Endothelial cell of umbilical vein (primary cell): ENCODE data around the gene RAB24. TPM values are rescaled to one million over a fixed set of nuclear protein-coding genes. Genes with fewer than 3 reads are reported as not detected.
A peak's percentile ranks its signal among the peaks of the same experiment; 100 is the strongest.

Source experiments
- BruUV-seq: library from RNA; stranded (reverse); fragments of 400-500 nt; replicated peaks from 2 replicates; lab custom pipeline; 2021; lab: Mats Ljungman, UMichigan
- CTCF ChIA-PET: fragments of 300-600, 350-600 bp; sonication (Branson Sonifier 250); formaldehyde crosslinking; loops from one replicate; lab custom pipeline; 2021; ENCODE audit warnings: antibody characterized with exemption, inconsistent platforms; lab: Charles Lee
- POLR2A ChIA-PET: fragments of 300-600, 350-600 bp; sonication (Branson Sonifier 250); formaldehyde crosslinking; loops from one replicate; lab custom pipeline; 2021; ENCODE audit warnings: antibody characterized with exemption, inconsistent platforms; lab: Charles Lee
- DNase-seq: peaks from one replicate; pipeline ENCODE4 v3.0.0-alpha.2; 2011; ENCODE audit warnings: low read depth, low spot score
- FAIRE-seq: peaks from 2 replicates; lab custom pipeline; 2011; peaks lifted over from hg19 to GRCh38; lab: Jason Lieb, UNC
- H2AFZ ChIP-seq: 2 replicates; pipeline ENCODE4 v1.6.0; 2012; ENCODE audit warnings: low read depth, low read length, control low read depth, inconsistent platforms
- H3K27ac ChIP-seq: 2 replicates; pipeline ENCODE4 v1.5.1; 2011; ENCODE audit warnings: low read depth, mild to moderate bottlenecking, control low read depth, low read length, moderate library complexity; ENCODE audit not compliant: insufficient read depth
- H3K27me3 ChIP-seq, 2 experiments: 2 replicates each; pipeline versions ENCODE4 v1.6.0 to v1.6.1; 2011; ENCODE audit warnings: low read length in 2 of 2, mixed read lengths in 1 of 2; ENCODE audit not compliant: control insufficient read depth in 2 of 2, insufficient read depth in 2 of 2
- H3K36me3 ChIP-seq, 2 experiments: 2 replicates in 1 of 2; 3 replicates in 1 of 2; pipeline ENCODE4 v1.5.1; 2011; ENCODE audit warnings: low read length in 2 of 2, mild to moderate bottlenecking in 1 of 2, moderate library complexity in 1 of 2; ENCODE audit not compliant: control insufficient read depth in 2 of 2, insufficient read depth in 2 of 2; ENCODE audit errors: extremely low read depth in 1 of 2
- H3K4me1 ChIP-seq: 3 replicates; pipeline ENCODE4 v1.5.1; 2011; ENCODE audit warnings: mild to moderate bottlenecking, low read length; ENCODE audit not compliant: control insufficient read depth, insufficient read depth; ENCODE audit errors: extremely low read depth
- H3K4me2 ChIP-seq: 2 replicates; pipeline ENCODE4 v1.6.1; 2011; ENCODE audit warnings: low read length, control low read depth, mixed read lengths; ENCODE audit not compliant: insufficient read depth
- H3K4me3 ChIP-seq, 3 experiments: fragments of 200-600 bp in 1 of 3; sonication (generic), shearing (Covaris generic) in 1 of 3; replicated peaks in 1 of 3; 2 replicates each; pipeline ENCODE4 v1.5.1; 2011 to 2016; ENCODE audit warnings: control low read depth in 3 of 3, low read length in 3 of 3, mild to moderate bottlenecking in 2 of 3, inconsistent platforms in 1 of 3, low read depth in 1 of 3, moderate library complexity in 1 of 3; ENCODE audit not compliant: insufficient read depth in 1 of 3
- H3K79me2 ChIP-seq: 2 replicates; pipeline ENCODE4 v1.6.0; 2012; ENCODE audit warnings: low read length, inconsistent platforms; ENCODE audit not compliant: control insufficient read depth, insufficient read depth
- H3K9ac ChIP-seq: replicated peaks from 2 replicates; pipeline ENCODE3; 2011; ENCODE audit warnings: low read length, control low read depth; ENCODE audit not compliant: insufficient read depth; ENCODE audit errors: extremely low read depth
- H3K9me1 ChIP-seq: replicated peaks from 3 replicates; pipeline ENCODE4 v1.6.0; 2011; ENCODE audit warnings: mild to moderate bottlenecking, low read length; ENCODE audit not compliant: control insufficient read depth, insufficient read depth; ENCODE audit errors: extremely low read depth
- H3K9me3 ChIP-seq: replicated peaks from 2 replicates; pipeline ENCODE4 v1.5.1; 2012; ENCODE audit warnings: low read length, inconsistent platforms; ENCODE audit not compliant: control insufficient read depth, insufficient read depth
- H4K20me1 ChIP-seq: replicated peaks from 2 replicates; pipeline ENCODE3; 2011; ENCODE audit warnings: mild to moderate bottlenecking, low read length; ENCODE audit not compliant: control insufficient read depth, insufficient read depth; ENCODE audit errors: extremely low read depth
- EZH2 ChIP-seq: IDR thresholded peaks from 2 replicates; pipeline ENCODE4 v1.6.1; 2012; ENCODE audit warnings: borderline replicate concordance, low read depth, mild to moderate bottlenecking, moderate library complexity, low read length, inconsistent platforms; ENCODE audit not compliant: severe bottlenecking
- FOS ChIP-seq: IDR thresholded peaks from 2 replicates; pipeline ENCODE4 v1.6.1; 2011; ENCODE audit warnings: mild to moderate bottlenecking, low read length, moderate library complexity, borderline replicate concordance; ENCODE audit not compliant: insufficient read depth
- GATA2 ChIP-seq: IDR thresholded peaks from 2 replicates; pipeline ENCODE4 v1.7.0; 2011; ENCODE audit warnings: low read depth, mild to moderate bottlenecking, moderate library complexity, mixed read lengths, low read length; ENCODE audit not compliant: insufficient read length, insufficient read depth
- JUN ChIP-seq: IDR thresholded peaks from 2 replicates; pipeline ENCODE4 v1.6.1; 2011; ENCODE audit warnings: borderline replicate concordance, low read depth; ENCODE audit not compliant: insufficient read length, insufficient read depth
- MYC ChIP-seq: IDR thresholded peaks from one replicate; pipeline ENCODE4 v1.6.1; 2011; ENCODE audit warnings: mild to moderate bottlenecking, low read depth, low read length
- POLR2A ChIP-seq: IDR thresholded peaks from 2 replicates; pipeline ENCODE4 v1.6.1; 2012; ENCODE audit warnings: low read depth, mild to moderate bottlenecking, control low read depth, low read length
- POLR2AphosphoS5 ChIP-seq: IDR thresholded peaks from 2 replicates; pipeline ENCODE4 v1.6.1; 2012; ENCODE audit warnings: low read depth, mild to moderate bottlenecking, control low read depth, low read length, moderate library complexity; ENCODE audit not compliant: insufficient read depth
- dilution Hi-C: fragments of 300-500 bp; cut with MboI; formaldehyde crosslinking; loops from one replicate; pipeline ENCODE4 v1.15.0; 2019; ENCODE audit warnings: low sequenced_read_pairs; ENCODE audit not compliant: extremely low pct_ligation_motif_present
- intact Hi-C: fragments of 100-400 bp; cut with micrococcal nuclease; formaldehyde crosslinking; loops from one replicate; pipeline ENCODE4 v1.10.0; 2022
- polyA plus RNA-seq, 4 experiments: library from polyadenylated mRNA; depleted of rRNA in 3 of 4; stranded (reverse) in 3 of 4; unstranded in 1 of 4; fragments of >200 nt; gene quantifications; 2 replicates each; pipeline versions ENCODE4 v1.2.1 to v1.2.3, GENCODE V29; 2011 to 2012; ENCODE audit warnings: missing spikeins in 1 of 4
- total RNA-seq: library from RNA; stranded (reverse); gene quantifications from 2 replicates; pipeline ENCODE4 v1.2.3, GENCODE V29; 2021
- TF ChIP-seq, protein P1 (sequence below): IDR thresholded peaks from 2 replicates; pipeline ENCODE4 v1.6.1; 2011; ENCODE audit not compliant: insufficient read depth, insufficient read length
- TF ChIP-seq, protein P2 (sequence below), 2 donors: IDR thresholded peaks; 1 replicate in 1 of 2; 2 replicates in 1 of 2; pipeline ENCODE4 v1.5.1; 2011; ENCODE audit warnings: low read length in 2 of 2, mild to moderate bottlenecking in 2 of 2, moderate library complexity in 2 of 2, control low read depth in 1 of 2, inconsistent platforms in 1 of 2, low read depth in 1 of 2; ENCODE audit not compliant: insufficient read depth in 1 of 2; ENCODE audit errors: extremely low read depth in 1 of 2

Gene RAB24
- total and polyA plus RNA-seq, 2 donors (not counting 3 experiments of a cell fraction or from before 2014, with no cell fraction given), result 20.7 to 44.0 TPM

DNA sequence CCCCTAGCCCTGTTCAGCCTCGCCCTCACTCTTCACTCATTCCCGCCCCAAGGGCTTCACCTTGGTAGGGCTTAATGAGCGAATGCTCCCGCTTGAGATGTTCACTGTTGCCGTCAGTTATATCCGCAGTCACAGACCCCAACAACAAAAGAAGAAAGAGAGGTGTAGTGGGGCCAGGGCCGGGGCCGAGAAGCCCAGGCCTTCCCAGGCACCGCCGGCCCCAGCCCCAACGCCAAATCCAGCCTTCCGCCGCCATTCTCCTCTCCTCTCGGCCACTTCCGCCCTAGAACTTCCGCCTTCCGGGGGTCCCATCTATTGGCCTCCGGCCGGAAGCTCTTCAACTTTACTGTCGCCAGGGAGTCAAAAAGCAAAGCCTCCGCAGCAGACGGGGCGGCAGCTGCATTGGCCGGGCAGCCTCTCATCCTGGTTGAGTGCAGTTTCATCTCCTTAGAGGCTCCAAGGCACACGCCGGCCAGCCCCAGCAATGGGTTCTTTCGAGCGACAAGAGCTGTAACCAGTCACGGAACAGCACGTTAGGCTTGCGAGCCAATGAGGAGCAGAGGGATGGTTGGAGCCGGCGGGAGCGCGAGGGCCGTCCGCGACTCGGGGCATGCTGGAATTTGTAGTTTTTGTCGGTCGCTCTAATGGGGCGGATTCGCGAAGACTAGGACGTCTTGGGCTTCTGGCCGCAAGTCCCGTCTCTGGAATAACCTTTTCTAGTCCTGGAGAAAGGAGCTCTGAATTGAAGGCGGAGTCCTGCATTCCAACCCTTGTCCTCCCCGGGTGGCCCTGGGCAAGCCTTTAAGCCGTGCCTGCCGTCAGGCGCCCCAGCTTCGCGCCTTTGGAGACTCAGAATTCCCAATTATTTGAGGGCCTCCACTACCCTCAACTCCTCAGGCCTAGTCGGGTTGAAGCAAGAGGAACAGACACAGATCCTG is 48.1 kb upstream of the RAB24 start, which contains the start of gene LMAN2:
LMAN2 (minus strand) TSS at position 277 of the 938 bp plus-strand sequence; CDS start at position 256, 21 bp downstream.
- BruUV-seq, result no TSS peak
- Histone ChIP-seq H3K4me3 (peak within 1 kb of the TSS; percentile 29 to 95 (median 61)), H3K27me3 (no peaks in the 10 kb centered on the region), H3K4me2 (peak within 1 kb of the TSS; percentile 85), H2AFZ (peak within 1 kb of the TSS; percentile 91), H3K9me3 (no peaks in the 10 kb centered on the region), H4K20me1 (no peaks in the 10 kb centered on the region), H3K9me1 (no peaks in the 10 kb centered on the region), H3K27ac (peak within 1 kb of the TSS; percentile 77), H3K4me1 (peaks cover 21% of the 10 kb centered on the region), H3K79me2 (peaks cover 40% of the 10 kb centered on the region), H3K36me3 (peaks cover 2% of the 10 kb centered on the region in 2 experiments), H3K9ac (peak within 1 kb of the TSS; percentile 89)
- no peak for TF ChIP-seq JUN
- peak; percentile 77 for TF ChIP-seq POLR2A
- TF ChIP-seq GATA2, result no peak
- TF ChIP-seq, protein P1, sequence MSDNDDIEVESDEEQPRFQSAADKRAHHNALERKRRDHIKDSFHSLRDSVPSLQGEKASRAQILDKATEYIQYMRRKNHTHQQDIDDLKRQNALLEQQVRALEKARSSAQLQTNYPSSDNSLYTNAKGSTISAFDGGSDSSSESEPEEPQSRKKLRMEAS, result peak; percentile 20
- peak; percentile 76 for TF ChIP-seq POLR2AphosphoS5
- TF ChIP-seq, protein P2, sequence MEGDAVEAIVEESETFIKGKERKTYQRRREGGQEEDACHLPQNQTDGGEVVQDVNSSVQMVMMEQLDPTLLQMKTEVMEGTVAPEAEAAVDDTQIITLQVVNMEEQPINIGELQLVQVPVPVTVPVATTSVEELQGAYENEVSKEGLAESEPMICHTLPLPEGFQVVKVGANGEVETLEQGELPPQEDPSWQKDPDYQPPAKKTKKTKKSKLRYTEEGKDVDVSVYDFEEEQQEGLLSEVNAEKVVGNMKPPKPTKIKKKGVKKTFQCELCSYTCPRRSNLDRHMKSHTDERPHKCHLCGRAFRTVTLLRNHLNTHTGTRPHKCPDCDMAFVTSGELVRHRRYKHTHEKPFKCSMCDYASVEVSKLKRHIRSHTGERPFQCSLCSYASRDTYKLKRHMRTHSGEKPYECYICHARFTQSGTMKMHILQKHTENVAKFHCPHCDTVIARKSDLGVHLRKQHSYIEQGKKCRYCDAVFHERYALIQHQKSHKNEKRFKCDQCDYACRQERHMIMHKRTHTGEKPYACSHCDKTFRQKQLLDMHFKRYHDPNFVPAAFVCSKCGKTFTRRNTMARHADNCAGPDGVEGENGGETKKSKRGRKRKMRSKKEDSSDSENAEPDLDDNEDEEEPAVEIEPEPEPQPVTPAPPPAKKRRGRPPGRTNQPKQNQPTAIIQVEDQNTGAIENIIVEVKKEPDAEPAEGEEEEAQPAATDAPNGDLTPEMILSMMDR (IDR thresholded peaks at IDR 0.05; ENCODE audit: extremely low read depth in 1 of 2, insufficient read depth in 1 of 2, low read depth in 1 of 2, low read length in 2 of 2), result no peak
- TF ChIP-seq EZH2, result no peak
- TF ChIP-seq MYC, result no peak
- no peak for TF ChIP-seq FOS
- DNase-seq (peak; percentile 97), FAIRE-seq (peak; percentile 99)
- intact Hi-C loops, result loop anchor here (1.0 to 2.0 kb wide), 4 partner anchors 19 to 39 kb away; no protein-coding TSS in a partner anchor
- CTCF ChIA-PET, result interaction anchor here (0.8 to 3.3 kb wide), 10 partner anchors 10 to 240 kb away, joined by 3 to 16 read pairs (median 6); no protein-coding TSS in a partner anchor
- dilution Hi-C loops, result no loop called here
- POLR2A ChIA-PET, result interaction anchor here (0.8 to 2.1 kb wide), 3 partner anchors 10 to 41 kb away, joined by 3 to 6 read pairs (median 4); no protein-coding TSS in a partner anchor
